Hematopoietic multipotent progenitor cell (in vitro differentiated cells): ENCODE measurements around the gene KRT12. TPM values are rescaled to one million over a fixed set of nuclear protein-coding genes. Genes with fewer than 3 reads are reported as not detected.
A peak's percentile ranks its signal among the peaks of the same experiment; 100 is the strongest.

Source experiments
- DNase-seq, 3 donors: peaks; one replicate each; pipeline ENCODE4 v3.0.0-alpha.2; 2011 to 2015; ENCODE audit warnings: low read depth in 2 of 3, low spot score in 2 of 3
- total RNA-seq: library from RNA; depleted of rRNA; stranded (reverse); fragments of >200 nt; gene quantifications from one replicate; pipeline ENCODE4 v1.2.3, GENCODE V29; 2012

KRT12 gene
- total RNA-seq, 1 donor = not detected

- DNase-seq = no peak
These were observed 18.3 kb downstream of the KRT12 start for GRCh38 chr17:40848583-40849235.

- DNase-seq = no peak
These were observed 20.4 kb downstream of the KRT12 start for GRCh38 chr17:40846515-40847144.

GRCh38 chr17:40844671-40845107, 22.3 kb downstream of the KRT12 start:
- DNase-seq = no peak

- no peak for DNase-seq
These were observed 23.8 kb downstream of the KRT12 start for GRCh38 chr17:40843242-40843641.

GRCh38 chr17:40841246-40841645, 25.8 kb downstream of the KRT12 start:
- DNase-seq = no peak

GRCh38 chr17:40839194-40839593, 27.8 kb downstream of the KRT12 start:
- DNase-seq = no peak

GRCh38 chr17:40836020-40836419, 31.0 kb downstream of the KRT12 start:
- DNase-seq = no peak

GRCh38 chr17:40833882-40834281, 33.1 kb downstream of the KRT12 start:
- DNase-seq = no peak

- DNase-seq = no peak
These were observed 34.2 kb downstream of the KRT12 start for GRCh38 chr17:40832840-40833239.

GRCh38 chr17:40830085-40830776, 36.8 kb downstream of the KRT12 start:
- no peak for DNase-seq

GRCh38 chr17:40828454-40829044, 38.5 kb downstream of the KRT12 start:
- no peak for DNase-seq

GRCh38 chr17:40827746-40828453, 39.1 kb downstream of the KRT12 start:
- DNase-seq = peak in 1 of 3 donors; percentile 3

GRCh38 chr17:40825599-40825998, 41.4 kb downstream of the KRT12 start:
- no peak for DNase-seq

- DNase-seq = no peak
These were observed 42.8 kb downstream of the KRT12 start for GRCh38 chr17:40824015-40824832.

GRCh38 chr17:40822132-40822812, 44.8 kb downstream of the KRT12 start, which contains the start of gene KRT10:
Gene KRT10, minus strand, starts transcription at chr17:40822614. Its CDS starts 29 bp downstream, at chr17:40822585.
- no peak for DNase-seq

GRCh38 chr17:40821536-40821935, 45.5 kb downstream of the KRT12 start:
- DNase-seq = no peak

GRCh38 chr17:40820228-40820838, 46.7 kb downstream of the KRT12 start:
- DNase-seq = no peak

- no peak for DNase-seq
These were observed 47.4 kb downstream of the KRT12 start for GRCh38 chr17:40819528-40820125.
